ENCODE data around the gene PDE6A.

PDE6A gene

DNA sequence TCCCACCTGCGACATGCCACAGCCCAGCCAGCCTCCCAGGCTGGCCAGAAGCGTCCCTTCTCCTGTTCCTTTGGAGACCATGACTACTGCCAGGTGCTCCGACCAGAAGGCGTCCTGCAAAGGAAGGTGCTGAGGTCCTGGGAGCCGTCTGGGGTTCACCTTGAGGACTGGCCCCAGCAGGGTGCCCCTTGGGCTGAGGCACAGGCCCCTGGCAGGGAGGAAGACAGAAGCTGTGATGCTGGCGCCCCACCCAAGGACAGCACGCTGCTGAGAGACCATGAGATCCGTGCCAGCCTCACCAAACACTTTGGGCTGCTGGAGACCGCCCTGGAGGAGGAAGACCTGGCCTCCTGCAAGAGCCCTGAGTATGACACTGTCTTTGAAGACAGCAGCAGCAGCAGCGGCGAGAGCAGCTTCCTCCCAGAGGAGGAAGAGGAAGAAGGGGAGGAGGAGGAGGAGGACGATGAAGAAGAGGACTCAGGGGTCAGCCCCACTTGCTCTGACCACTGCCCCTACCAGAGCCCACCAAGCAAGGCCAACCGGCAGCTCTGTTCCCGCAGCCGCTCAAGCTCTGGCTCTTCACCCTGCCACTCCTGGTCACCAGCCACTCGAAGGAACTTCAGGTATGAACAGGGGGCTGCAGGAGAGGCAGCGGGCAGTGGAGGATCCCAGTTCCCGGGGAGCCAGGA lies 108.0 kb downstream of the PDE6A start:
- no peak for DNase-seq (ENCODE audit: low spot score)

DNA sequence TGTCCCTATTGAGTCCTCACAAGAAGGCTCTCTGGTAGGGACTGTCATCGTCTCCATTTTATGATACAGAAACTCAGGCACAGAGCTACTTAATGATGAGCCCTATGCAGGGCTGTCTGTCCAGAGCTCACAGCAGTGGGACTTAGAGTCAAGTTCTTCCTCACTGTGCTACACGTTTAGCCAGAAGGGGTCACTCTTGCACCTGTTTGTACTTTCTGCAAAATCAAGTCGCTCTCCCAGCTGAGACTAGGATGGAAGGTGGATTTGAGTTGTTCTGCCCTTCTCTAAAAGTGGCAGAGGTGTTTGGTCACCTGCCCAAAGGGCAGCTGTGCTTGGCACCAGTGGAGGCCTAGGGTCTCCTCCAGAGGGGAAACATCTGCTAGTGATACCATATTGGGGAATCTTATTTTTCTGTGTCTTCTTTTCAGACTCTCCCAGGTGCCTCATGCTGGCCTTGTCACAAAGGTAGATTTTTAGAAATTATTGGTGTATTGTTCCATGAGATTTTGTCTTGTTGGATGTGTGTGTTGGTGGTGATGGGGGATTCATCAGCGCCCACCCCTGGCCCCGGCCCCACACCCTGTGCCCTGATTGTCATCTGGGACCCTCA lies 110.2 kb downstream of the PDE6A start:
- peak; percentile 87 for DNase-seq (ENCODE audit: low spot score)

DNA sequence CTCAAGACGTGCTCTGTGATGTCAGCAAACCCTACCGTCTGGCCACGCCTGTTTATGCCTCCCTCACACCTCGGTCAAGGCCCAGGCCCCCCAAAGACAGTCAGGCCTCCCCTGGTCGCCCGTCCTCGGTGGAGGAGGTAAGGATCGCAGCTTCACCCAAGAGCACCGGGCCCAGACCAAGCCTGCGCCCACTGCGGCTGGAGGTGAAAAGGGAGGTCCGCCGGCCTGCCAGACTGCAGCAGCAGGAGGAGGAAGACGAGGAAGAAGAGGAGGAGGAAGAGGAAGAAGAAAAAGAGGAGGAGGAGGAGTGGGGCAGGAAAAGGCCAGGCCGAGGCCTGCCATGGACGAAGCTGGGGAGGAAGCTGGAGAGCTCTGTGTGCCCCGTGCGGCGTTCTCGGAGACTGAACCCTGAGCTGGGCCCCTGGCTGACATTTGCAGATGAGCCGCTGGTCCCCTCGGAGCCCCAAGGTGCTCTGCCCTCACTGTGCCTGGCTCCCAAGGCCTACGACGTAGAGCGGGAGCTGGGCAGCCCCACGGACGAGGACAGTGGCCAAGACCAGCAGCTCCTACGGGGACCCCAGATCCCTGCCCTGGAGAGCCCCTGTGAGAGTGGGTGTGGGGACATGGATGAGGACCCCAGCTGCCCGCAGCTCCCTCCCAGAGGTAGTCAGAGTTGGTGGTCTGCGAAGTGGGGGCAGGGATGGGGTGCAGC lies 111.3 kb downstream of the PDE6A start:
- no peak for DNase-seq (ENCODE audit: low spot score)

DNA sequence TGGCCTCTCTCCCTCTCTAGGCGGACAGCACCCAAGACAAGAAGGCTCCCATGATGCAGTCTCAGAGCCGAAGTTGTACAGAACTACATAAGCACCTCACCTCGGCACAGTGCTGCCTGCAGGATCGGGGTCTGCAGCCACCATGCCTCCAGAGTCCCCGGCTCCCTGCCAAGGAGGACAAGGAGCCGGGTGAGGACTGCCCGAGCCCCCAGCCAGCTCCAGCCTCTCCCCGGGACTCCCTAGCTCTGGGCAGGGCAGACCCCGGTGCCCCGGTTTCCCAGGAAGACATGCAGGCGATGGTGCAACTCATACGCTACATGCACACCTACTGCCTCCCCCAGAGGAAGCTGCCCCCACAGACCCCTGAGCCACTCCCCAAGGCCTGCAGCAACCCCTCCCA lies 112.0 kb downstream of the PDE6A start:
- DNase-seq (ENCODE audit: low spot score) = no peak

DNA sequence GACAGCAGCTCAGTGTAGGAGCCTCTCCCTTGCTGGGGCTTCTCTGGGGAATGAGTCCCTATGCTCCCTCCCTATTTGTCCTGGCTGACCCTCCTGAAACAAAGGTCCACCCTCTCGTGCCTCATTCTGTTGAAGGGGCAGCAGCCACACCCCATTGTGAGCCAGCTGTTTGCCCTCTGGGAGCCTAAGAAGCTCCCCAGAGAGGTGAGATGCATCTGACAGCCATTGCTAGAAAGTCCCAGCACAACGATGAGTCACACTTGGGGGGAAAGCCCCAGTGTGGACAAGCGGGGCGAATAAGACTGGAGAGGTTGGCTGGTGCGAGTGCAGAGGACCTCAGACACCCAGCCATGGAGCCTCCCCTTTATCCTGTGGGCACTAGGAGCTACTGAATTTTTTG lies 113.1 kb downstream of the PDE6A start:
- no peak for DNase-seq (ENCODE audit: low spot score)

DNA sequence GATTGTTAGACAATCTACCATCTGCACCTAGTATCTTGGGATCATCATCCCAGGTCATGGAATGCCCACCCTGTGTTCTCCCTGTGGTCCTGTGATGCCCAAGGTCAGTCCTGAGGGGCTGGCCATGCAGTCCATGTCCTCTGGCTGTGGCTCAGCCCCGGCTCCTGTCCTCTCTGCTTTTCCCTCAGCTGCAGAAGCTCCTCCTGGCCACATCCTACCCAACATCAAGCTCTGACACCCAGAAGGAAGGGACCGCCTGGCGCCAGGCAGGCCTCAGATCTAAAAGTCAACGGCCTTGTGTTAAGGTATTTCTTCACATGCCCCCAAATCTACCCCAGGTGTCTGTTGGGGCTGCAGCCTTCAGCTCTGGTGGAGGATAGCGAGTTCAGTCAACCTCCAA lies 114.0 kb downstream of the PDE6A start:
- no peak for DNase-seq (ENCODE audit: low spot score)

DNA sequence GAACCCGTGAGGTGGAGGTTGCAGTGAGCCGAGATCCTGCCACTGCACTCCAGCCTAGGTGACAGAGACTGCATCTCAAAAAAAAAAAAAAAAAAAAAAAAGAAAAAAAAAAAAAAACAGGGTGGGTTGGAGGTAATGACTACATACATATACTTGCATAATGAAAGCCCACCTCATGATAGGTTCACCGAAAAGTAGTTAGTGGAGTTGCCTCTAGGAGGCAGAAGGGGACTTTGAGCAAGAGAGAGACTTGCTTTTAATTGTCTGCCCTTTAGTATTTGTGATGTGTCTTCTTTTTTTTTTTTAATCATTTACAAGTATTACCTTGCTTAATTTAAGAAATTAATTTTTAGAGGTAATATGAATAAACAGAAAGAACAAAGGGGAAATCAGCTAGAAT lies 114.6 kb downstream of the PDE6A start:
- no peak for DNase-seq (ENCODE audit: low spot score)

DNA sequence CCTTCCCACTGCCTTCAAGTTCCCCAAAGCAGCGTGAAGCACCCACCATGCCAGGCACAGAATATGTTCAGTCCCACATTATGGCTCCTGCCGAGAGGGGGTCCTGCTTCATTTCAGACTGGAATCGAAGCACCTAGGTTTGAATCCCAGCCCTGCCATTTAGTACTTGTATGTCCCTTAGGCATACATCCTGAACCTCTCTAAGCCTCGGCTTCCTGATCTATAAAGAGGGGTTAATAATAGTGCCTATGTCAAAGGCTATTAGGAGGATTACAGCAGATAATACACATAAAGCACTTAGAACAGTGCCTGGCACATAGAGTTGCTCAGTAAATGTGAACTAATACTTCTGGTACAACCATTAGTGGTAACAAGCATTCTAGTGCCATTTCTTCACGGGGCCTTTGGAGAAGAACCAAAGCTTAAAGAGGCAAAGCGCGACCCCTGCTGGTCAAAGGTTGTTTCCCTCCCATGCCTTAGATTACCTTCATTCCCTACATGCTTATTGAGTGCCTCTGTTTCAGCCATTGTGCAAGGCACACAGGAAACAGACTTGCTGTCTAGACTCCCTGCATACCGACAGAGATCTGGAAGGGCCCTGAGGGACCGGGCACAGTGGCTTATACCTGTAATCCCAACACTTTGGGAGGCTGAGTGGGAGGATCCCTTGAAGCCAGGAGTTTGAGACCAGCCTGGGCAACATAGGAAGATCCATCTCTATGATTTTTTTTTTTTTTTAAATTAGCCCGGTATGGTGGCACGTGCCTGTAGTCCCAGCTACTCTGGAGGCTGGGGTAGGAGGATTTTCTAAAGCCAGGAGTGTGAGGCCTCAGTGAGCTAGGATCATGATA lies 116.2 kb downstream of the PDE6A start:
- peak; percentile 91 for DNase-seq (ENCODE audit: low spot score)

DNA sequence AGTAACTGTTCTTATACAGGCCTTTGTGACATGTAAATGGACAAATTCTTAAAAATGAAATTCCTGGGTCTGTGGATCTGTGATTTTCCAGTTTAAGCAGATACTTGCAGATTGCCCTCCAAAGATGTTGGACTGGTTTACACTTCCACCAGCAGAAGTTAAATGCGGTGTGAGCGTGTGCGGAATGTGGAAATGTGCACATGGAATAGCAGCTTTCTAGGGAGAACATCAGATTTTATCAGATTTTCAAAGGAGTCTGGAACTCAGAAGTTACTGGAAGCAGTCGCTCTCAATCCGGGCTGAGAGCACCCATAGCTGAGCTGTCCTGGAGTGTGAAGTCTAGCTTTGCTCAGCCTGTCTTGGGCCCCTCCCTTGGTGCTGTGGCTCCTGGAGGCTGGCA lies 117.0 kb downstream of the PDE6A start:
- DNase-seq (ENCODE audit: low spot score) = no peak

DNA sequence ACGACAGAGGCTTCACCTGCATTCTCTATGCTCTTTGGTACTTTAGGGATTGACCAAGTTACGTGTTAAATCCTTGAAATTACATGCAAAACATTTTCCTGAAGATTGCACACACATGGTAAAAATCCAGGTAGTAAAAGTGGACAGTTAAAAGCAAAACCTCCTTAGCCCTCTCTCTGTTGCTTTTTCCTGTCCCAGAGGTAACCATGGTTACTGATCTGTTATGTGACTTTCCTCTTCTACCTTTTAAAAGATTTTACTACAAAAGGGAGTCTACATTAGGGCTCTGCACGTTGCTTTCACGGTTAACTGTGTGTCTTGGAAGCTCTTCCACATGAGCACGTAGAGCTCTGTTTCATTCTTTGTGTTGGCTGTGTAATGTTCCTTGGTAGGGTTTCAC lies 117.5 kb downstream of the PDE6A start:
- no peak for DNase-seq (ENCODE audit: low spot score)

DNA sequence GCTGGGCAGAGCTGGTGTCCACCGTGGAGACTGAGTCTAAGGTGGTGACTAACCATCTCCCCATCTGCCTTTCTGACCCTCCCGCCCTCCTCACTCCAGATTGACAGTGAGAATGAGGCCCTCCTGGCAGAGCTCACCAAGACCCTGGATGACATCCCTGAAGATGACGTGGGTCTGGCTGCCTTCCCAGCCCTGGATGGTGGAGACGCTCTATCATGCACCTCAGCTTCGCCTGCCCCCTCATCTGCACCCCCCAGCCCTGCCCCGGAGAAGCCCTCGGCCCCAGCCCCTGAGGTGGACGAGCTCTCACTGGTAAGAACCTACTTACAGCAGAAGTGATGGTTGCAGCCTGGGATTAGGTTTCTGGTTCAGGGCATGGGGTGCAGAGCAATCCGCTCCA lies 118.0 kb downstream of the PDE6A start:
- DNase-seq (ENCODE audit: low spot score) = no peak

DNA sequence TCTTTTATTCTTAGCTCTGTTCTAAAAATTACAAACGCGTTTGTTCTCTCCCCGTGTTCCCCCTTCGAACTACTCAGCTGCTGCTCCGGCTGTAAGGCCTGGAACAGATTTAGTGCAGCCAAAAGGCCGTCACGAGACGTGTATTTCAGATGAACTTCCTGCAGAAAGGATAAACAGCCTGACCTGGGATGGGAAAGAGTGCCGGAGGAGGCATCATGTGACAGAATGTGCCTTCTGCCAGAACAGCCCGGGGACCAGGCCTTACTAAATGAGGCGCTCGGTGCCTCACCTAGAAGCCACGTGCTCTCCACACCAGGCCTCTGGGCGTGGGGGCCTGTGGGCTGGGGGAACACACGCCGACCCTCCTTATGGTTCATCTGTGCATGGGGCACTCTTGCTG lies 119.7 kb downstream of the PDE6A start:
- DNase-seq (ENCODE audit: low spot score) = no peak

DNA sequence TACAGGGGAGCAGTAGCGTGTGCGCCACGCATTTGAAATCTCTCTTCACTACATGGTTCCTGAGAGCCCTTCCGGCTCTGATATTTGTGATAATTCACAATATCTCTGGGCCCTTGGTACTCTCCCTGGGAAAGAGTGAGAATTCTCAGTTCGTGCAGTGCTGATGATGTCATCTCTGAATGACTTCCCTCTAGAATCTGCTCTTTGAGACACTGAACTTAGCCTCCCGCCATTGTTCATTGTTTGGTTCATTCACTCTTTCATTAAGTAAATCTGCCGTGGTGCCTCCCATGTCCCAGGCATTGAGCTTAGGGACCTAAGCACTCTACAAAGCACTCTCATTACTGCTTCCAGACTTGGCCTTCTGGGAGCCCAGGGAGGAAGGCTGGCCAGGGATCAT lies 120.5 kb downstream of the PDE6A start:
- no peak for DNase-seq (ENCODE audit: low spot score)

DNA sequence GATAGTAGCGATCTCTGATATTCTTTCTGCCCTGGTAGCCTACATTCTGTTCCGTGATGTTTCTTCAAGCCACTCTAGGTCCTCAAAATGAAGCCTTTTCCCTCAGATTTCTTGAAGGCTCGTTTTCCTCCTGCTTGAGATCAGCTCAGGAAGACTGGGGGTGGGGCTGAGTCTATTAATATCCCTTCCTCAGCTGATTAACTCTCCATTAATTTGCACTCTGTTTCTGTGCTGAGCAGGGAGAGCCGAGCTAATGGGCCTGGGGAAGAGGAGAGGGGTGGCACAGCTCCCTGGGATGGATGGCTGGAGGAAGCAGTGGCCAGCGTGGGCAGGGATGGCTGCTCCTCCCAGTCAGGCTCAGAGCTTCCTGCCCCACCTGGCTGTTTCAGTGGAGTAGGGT lies 121.2 kb downstream of the PDE6A start:
- DNase-seq (ENCODE audit: low spot score) = no peak

DNA sequence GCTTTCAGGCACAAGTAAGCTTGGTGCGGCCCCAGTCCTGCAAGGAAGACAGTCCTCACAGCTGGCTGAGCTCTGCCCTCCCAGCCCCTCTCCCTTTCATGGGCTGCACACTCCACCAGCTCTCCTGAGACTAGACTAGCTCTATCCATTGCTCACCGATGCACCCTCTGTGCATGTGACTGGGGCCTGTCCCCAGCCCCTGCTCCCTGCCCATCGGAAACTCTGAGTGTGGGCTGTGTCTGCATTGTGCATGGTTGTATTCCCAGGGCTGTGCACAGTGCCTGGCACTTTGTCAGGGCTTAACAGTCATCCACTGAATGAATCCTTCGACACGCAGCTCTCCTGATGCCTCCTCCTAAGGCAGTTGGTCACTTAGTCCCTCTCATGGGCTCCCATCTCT lies 122.3 kb downstream of the PDE6A start:
- no peak for DNase-seq (ENCODE audit: low spot score)

DNA sequence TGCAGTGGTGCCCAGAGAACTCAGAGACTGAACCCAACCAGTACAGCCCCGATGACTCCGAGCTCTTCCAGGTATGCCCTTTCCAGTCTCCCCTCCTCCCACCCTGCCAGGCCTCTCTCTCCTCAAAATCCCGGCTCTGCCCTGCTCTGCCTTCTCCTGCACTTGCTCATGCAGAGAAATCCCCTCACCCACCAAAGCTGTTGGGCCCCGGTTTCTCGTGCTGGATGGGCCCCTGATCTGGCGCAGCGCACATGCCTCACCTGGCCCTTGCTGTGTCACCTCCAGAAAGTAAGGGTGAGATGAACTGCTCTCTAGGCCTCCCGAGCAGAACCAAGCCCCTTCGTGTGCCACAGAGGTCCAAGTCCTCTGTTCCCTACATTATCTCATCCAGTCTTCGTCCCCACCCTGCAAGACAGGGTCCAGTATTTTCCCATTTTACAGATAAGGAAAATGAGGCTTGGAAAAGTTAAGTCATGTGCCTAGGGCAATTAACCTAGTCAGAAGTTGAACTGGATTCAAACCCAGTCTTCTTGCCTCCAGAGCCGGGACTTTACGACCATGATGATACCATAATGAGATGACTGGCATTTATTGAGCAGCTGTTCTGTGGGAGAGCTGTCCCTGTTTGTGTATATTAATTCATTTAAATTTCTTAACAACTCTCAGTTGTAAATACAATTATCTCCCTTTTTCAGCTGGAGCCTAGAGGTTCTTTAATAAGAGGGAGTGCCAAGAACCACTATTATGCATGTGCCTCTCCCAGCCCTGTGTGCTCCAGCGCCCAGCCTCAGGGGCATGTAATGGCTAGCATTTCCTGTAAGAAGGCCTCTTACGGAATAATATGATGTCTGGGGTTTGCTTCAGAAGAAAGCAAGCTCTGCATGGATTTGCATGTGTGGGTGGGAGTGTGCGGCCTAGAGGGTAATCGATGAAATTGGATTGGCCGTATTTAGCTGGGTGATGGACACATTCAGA lies 123.8 kb downstream of the PDE6A start:
- DNase-seq (ENCODE audit: low spot score) = no peak

DNA sequence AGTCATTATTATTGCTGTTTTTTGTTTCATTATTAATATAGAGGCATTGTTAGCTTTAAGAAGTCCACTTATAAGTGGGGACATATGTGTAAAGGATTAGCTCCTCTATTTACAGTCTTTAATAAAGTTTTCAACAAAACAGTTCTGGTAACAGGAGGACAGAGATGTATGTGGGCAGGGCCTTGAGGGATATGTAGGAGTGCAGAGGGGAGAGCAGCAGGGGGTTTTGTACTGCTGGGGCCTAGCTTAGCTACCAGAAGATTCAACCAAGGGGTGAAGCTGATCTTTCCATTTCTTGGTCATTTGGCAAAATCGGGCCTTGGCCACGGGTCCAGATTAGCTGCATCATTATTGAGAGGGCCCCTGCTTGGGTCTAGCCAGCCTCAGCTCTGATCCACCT lies 124.6 kb downstream of the PDE6A start:
- no peak for DNase-seq (ENCODE audit: low spot score)

DNA sequence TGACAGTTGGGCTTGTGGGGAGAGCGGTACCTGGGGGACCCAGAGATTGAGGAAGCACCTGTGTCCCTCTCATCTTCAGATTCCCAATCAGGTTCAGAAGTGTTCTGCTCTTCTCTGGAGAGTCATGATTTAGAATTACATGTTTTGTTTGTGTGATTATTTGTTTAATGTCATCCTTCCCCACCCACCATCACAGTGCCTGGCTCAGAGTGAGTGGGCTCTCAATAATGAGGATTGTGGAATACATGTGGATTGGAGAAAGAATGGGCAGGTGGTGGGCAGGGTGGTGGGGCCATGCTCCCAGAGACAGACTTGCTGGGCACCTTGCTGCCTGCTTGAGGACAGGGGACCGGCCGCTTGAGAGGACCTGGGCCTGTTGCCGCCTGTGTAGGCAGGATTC lies 126.5 kb downstream of the PDE6A start:
- no peak for DNase-seq (ENCODE audit: low spot score)

DNA sequence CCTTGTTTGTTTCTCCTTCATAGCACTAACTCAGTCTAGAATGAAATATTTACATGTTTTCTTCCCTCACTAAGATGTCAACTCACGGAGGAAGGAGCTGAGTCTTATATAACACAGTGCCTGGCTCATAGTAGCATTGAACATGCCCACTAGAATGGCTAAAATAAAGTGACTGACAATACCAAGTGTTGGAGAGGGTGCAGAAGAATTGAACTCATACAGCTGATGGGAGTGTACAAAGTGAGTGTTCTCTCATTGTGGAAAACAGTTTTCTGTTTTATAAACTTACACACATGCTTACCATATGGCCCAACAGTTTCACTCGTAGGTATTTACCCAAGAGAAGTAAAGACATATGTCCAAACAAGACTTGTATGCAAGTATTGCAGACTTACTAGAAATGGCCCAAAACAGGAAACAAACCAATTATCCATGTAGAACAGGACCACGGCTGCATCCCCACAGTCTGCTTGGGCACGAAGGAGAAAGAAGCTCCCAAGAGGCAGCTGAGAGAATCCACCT lies 127.0 kb downstream of the PDE6A start:
- no peak for DNase-seq (ENCODE audit: low spot score)

DNA sequence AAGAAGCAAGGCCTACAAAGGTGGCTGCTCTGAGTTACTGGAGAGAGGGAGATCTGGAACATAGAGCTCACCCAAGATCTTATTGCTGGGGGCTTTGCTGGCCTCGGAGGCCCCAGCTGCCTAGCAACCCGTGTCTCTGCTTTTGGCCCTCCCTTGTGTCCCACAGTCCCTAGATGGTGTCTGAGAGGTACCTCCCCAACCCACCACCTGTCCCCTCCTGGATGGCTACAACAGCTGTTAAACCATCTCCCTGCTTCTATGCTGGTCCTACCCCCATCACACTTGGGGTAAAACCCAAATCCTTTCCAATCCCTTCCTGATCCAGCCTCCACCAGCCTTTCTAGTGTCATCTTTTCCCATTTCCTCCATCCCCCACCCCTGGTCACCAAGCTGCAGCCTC lies 127.9 kb downstream of the PDE6A start:
- DNase-seq (ENCODE audit: low spot score) = no peak

DNA sequence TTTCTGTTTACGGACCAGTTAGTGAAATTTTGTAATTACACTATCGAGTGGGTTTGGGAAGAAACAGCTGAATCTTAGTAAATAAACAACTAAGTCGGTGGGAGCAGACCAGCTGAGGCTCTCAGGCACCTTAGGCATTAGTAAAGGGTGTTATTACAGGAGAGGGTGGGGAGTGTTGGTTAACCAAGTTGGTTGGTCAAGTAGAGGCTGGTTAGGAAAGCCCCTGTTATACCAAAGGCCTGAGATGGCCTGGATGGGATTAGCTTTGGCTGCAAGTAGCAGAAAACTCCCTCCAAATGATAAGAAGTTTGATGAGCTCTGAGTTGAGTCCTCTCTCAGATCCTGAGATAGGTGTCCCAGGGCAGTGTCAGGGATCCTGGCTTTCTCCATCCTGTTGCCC lies 133.1 kb downstream of the PDE6A start:
- no peak for DNase-seq (ENCODE audit: low spot score)

Data from AG20443 (cell line).